Lung (tissue), 12 donors: ENCODE results near the gene CLIC4. TPM values are rescaled to one million over a fixed set of nuclear protein-coding genes. Genes with fewer than 3 reads are reported as not detected.

Experiments used
- ATAC-seq: fragments of 200-7000 bp; cut with Tn5 transposase; one replicate; pipeline ENCODE4 v1.9.1; 2020; ENCODE audit warnings: moderate number of reproducible peaks; ENCODE audit not compliant: insufficient read depth, low FRiP score
- DNase-seq, 3 donors: peaks; one replicate each; pipeline ENCODE4 v3.0.0-alpha.2; 2013 to 2017
- H3K27ac ChIP-seq, 2 donors: one replicate each; pipeline ENCODE4 v1.5.1; 2013; ENCODE audit warnings: mild to moderate bottlenecking in 2 of 2, moderate library complexity in 2 of 2, control low read depth in 1 of 2, inconsistent platforms in 1 of 2, low read depth in 1 of 2, low read length in 1 of 2
- H3K27me3 ChIP-seq, 3 donors: one replicate each; pipeline ENCODE4 v1.5.1; 2013; ENCODE audit warnings: low read length in 2 of 3; ENCODE audit not compliant: control insufficient read depth in 3 of 3, insufficient read depth in 3 of 3
- H3K36me3 ChIP-seq, 4 donors: one replicate each; pipeline ENCODE4 v1.5.1; 2013; ENCODE audit warnings: low read length in 4 of 4, mild to moderate bottlenecking in 1 of 4, moderate library complexity in 1 of 4; ENCODE audit not compliant: control insufficient read depth in 4 of 4, insufficient read depth in 4 of 4
- H3K4me1 ChIP-seq, 5 donors: one replicate each; pipeline ENCODE4 v1.5.1; 2013; ENCODE audit warnings: low read length in 5 of 5, mild to moderate bottlenecking in 2 of 5, moderate library complexity in 1 of 5; ENCODE audit not compliant: control insufficient read depth in 5 of 5, insufficient read depth in 5 of 5
- H3K4me3 ChIP-seq: one replicate; pipeline ENCODE4 v1.5.1; 2013; ENCODE audit warnings: mild to moderate bottlenecking, control low read depth, moderate library complexity
- H3K9ac ChIP-seq, 2 donors: one replicate each; pipeline ENCODE4 v1.5.1; 2013; ENCODE audit warnings: low read length in 2 of 2, control low read depth in 1 of 2; ENCODE audit not compliant: insufficient read depth in 1 of 2
- H3K9me3 ChIP-seq, 4 donors: one replicate each; pipeline ENCODE4 v1.5.1; 2013; ENCODE audit warnings: low read length in 3 of 4, mild to moderate bottlenecking in 1 of 4, moderate library complexity in 1 of 4; ENCODE audit not compliant: control insufficient read depth in 4 of 4, insufficient read depth in 3 of 4
- WGBS, 2 donors: extraction: QIAGEN DNeasy Blood & Tissue Kit; methylation state at CpG; one replicate each; pipeline ENCODE4 v1.1.7; 2013; 5-methylcytosine and 5-hydroxymethylcytosine counted together
- polyA plus RNA-seq, 2 donors: library from polyadenylated mRNA; stranded (reverse); fragments of 200-250 nt; gene quantifications; one replicate each; pipeline ENCODE4 v1.2.1, GENCODE V29; 2013
- total RNA-seq, 2 donors: library from RNA; depleted of rRNA in 1 of 2; stranded (reverse); fragments of >200 nt in 1 of 2; gene quantifications; one replicate each; pipeline ENCODE4 v1.2.1, GENCODE V29; 2014 to 2021
- TF ChIP-seq, protein P1 (sequence below): IDR thresholded peaks from 2 replicates; pipeline ENCODE4 v1.5.1; 2012; ENCODE audit warnings: mild to moderate bottlenecking; ENCODE audit errors: control extremely low read depth, extremely low read depth
- donor health status: control.
- donor health status: control.
- donor health status: Bipolar disorder and iron deficiency.
- donor health status: healthy.
- donor health status: DM: yes; HTN: yes; CAD: no.

Gene CLIC4
- total and polyA plus RNA-seq, 4 donors = 52.0 to 236 (median 166) TPM

DNA sequence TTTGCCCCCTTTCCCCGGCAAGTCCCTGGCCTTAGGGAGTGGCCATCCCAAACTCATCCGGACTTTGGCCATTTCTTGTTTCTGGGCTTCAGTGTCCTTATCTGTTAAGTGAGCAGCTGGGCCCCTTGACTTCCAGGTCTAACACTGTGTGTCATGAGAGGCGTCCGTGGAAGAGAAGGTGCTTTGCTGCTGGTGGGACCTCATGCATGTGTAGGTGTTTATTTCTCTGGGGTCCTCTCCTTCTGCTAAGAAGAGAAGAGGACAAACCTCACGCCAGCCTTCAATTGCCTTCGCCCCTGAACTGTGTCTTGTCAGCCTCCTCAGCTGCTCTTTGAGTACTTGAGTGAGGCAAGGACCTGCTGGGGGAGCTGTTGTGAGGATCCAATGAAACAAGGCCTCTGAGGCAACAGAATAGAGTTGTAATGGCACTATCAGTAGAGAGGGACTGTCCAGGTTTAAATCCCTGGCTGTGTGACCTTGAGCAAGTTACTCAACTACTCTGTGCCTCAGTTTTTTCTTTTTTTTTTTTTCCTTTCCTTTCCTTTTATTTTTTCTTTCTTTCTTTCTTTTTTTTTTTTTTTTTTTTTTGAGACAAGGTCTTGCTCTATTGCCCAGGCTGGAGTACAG lies 112.4 kb downstream of the CLIC4 start:
- H3K27ac ChIP-seq = no peak overlapping the region
- H3K4me3 ChIP-seq = no peak overlapping the region
- H3K36me3 ChIP-seq = no peaks in the 10 kb centered on the region
- H3K27me3 ChIP-seq = no peaks in the 10 kb centered on the region
- no peaks in the 10 kb centered on the region for H3K9me3 ChIP-seq
- TF ChIP-seq, protein P1, sequence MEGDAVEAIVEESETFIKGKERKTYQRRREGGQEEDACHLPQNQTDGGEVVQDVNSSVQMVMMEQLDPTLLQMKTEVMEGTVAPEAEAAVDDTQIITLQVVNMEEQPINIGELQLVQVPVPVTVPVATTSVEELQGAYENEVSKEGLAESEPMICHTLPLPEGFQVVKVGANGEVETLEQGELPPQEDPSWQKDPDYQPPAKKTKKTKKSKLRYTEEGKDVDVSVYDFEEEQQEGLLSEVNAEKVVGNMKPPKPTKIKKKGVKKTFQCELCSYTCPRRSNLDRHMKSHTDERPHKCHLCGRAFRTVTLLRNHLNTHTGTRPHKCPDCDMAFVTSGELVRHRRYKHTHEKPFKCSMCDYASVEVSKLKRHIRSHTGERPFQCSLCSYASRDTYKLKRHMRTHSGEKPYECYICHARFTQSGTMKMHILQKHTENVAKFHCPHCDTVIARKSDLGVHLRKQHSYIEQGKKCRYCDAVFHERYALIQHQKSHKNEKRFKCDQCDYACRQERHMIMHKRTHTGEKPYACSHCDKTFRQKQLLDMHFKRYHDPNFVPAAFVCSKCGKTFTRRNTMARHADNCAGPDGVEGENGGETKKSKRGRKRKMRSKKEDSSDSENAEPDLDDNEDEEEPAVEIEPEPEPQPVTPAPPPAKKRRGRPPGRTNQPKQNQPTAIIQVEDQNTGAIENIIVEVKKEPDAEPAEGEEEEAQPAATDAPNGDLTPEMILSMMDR = no peak
- WGBS, 2 donors = 80 to 92% methylated on average over 6 of the region's 6 CpGs
- ATAC-seq (no peak), DNase-seq (no peak)
- peaks cover 0 to 21% (median 4%) of the 10 kb centered on the region in 5 donors for H3K4me1 ChIP-seq
- no peak overlapping the region for H3K9ac ChIP-seq

- ATAC-seq (no peak), DNase-seq (no peak)
- TF ChIP-seq, protein P1 = no peak
- WGBS, 2 donors = 89 to 94% methylated on average over 1 of the region's 1 CpG
- Histone ChIP-seq H3K27me3 (no peaks in the 10 kb centered on the region), H3K4me3 (no peak overlapping the region), H3K4me1 (peaks cover 0 to 18% (median 5%) of the 10 kb centered on the region in 5 donors), H3K9me3 (no peaks in the 10 kb centered on the region), H3K9ac (no peak overlapping the region), H3K36me3 (no peaks in the 10 kb centered on the region), H3K27ac (no peak overlapping the region)
These were observed 113.0 kb downstream of the CLIC4 start for GRCh38 chr1:24858277-24858676.

GRCh38 chr1:24859063-24860010 lies 114.1 kb downstream of the CLIC4 start:
- H3K36me3 ChIP-seq = no peaks in the 10 kb centered on the region
- H3K27ac ChIP-seq = no peak overlapping the region
- peaks cover 0 to 18% (median 9%) of the 10 kb centered on the region in 5 donors for H3K4me1 ChIP-seq
- H3K9ac ChIP-seq = no peak overlapping the region
- no peak for DNase-seq
- no peak overlapping the region for H3K4me3 ChIP-seq
- no peaks in the 10 kb centered on the region for H3K27me3 ChIP-seq
- TF ChIP-seq, protein P1 = no peak
- no peak for ATAC-seq
- no peaks in the 10 kb centered on the region for H3K9me3 ChIP-seq
- WGBS, 2 donors = 79 to 83% methylated on average over 10 of the region's 10 CpGs
